Activated CD4-positive, alpha-beta T cell treated with anti-CD3 and anti-CD28 coated beads, Interleukin-2, amount 10 ng/mL, durations not matched to agents 24 days and 14 days (primary cell): Measurements from ENCODE around the gene PEX5L. TPM values are rescaled to one million over a fixed set of nuclear protein-coding genes. Genes with fewer than 3 reads are reported as not detected.
A peak's percentile ranks its signal among the peaks of the same experiment; 100 is the strongest.

Experiments used
- DNase-seq: peaks from one replicate; pipeline ENCODE4 v3.0.0; 2022
- H3K27ac Mint-ChIP-seq: one replicate; pipeline ENCODE4 v1.8.0; 2022; ENCODE audit warnings: mild to moderate bottlenecking, mixed read lengths
- H3K27me3 Mint-ChIP-seq: one replicate; pipeline ENCODE4 v1.8.0; 2022; ENCODE audit warnings: mixed read lengths
- H3K36me3 Mint-ChIP-seq: one replicate; pipeline ENCODE4 v1.8.0; 2022; ENCODE audit warnings: low read depth, mild to moderate bottlenecking, mixed read lengths
- H3K4me1 Mint-ChIP-seq: one replicate; pipeline ENCODE4 v1.8.0; 2021; ENCODE audit warnings: mixed read lengths
- H3K4me3 Mint-ChIP-seq: one replicate; pipeline ENCODE4 v1.8.0; 2022; ENCODE audit warnings: mild to moderate bottlenecking, moderate library complexity, mixed read lengths
- H3K9me3 Mint-ChIP-seq: one replicate; pipeline ENCODE4 v1.8.0; 2021; ENCODE audit warnings: mixed read lengths
- intact Hi-C: fragments of 100-400 bp; cut with micrococcal nuclease; formaldehyde crosslinking; loops from one replicate; pipeline ENCODE4 v1.15.1; 2023
- total RNA-seq: library from RNA; stranded (reverse); gene quantifications from 2 replicates; pipeline ENCODE4 v1.2.3, GENCODE V29; 2022

Gene PEX5L
- total RNA-seq, 1 donor from 2014 or later = 0.12 TPM

GRCh38 chr3:179991104-179991503 lies 45.6 kb downstream of the PEX5L start:
- no peak for DNase-seq
- Mint-ChIP-seq H3K27me3 (peaks cover 3% of the 10 kb centered on the region), H3K27ac (no peak overlapping the region), H3K36me3 (no peaks in the 10 kb centered on the region), H3K4me3 (no peak overlapping the region), H3K4me1 (no peaks in the 10 kb centered on the region), H3K9me3 (no peaks in the 10 kb centered on the region)
- intact Hi-C loops = no loop called here

GRCh38 chr3:179981646-179982045 lies 55.1 kb downstream of the PEX5L start:
- intact Hi-C loops = no loop called here
- H3K4me3 Mint-ChIP-seq = no peak overlapping the region
- H3K9me3 Mint-ChIP-seq = no peaks in the 10 kb centered on the region
- H3K36me3 Mint-ChIP-seq = no peaks in the 10 kb centered on the region
- H3K27me3 Mint-ChIP-seq = peaks cover 4% of the 10 kb centered on the region
- DNase-seq = no peak
- no peak overlapping the region for H3K27ac Mint-ChIP-seq
- H3K4me1 Mint-ChIP-seq = no peaks in the 10 kb centered on the region

- H3K27ac Mint-ChIP-seq = no peak overlapping the region
- H3K4me1 Mint-ChIP-seq = peaks cover 6% of the 10 kb centered on the region
- intact Hi-C loops = no loop called here
- H3K4me3 Mint-ChIP-seq = no peak overlapping the region
- H3K9me3 Mint-ChIP-seq = no peaks in the 10 kb centered on the region
- DNase-seq = no peak
- no peaks in the 10 kb centered on the region for H3K36me3 Mint-ChIP-seq
- peaks cover 4% of the 10 kb centered on the region for H3K27me3 Mint-ChIP-seq
These were observed 59.4 kb downstream of the PEX5L start for GRCh38 chr3:179977356-179977755.

GRCh38 chr3:179973931-179974361 lies 62.8 kb downstream of the PEX5L start:
- DNase-seq = peak; percentile 62
- Mint-ChIP-seq H3K4me1 (peaks cover 12% of the 10 kb centered on the region), H3K9me3 (no peaks in the 10 kb centered on the region), H3K36me3 (no peaks in the 10 kb centered on the region), H3K4me3 (no peak overlapping the region), H3K27ac (no peak overlapping the region), H3K27me3 (peaks cover 7% of the 10 kb centered on the region)
- intact Hi-C loops = no loop called here

- H3K36me3 Mint-ChIP-seq = no peaks in the 10 kb centered on the region
- intact Hi-C loops = no loop called here
- no peak for DNase-seq
- H3K4me1 Mint-ChIP-seq = peaks cover 12% of the 10 kb centered on the region
- H3K27ac Mint-ChIP-seq = no peak overlapping the region
- H3K27me3 Mint-ChIP-seq = peaks cover 7% of the 10 kb centered on the region
- H3K4me3 Mint-ChIP-seq = no peak overlapping the region
- no peaks in the 10 kb centered on the region for H3K9me3 Mint-ChIP-seq
These were observed 63.8 kb downstream of the PEX5L start for GRCh38 chr3:179972881-179973423.

- no peaks in the 10 kb centered on the region for H3K9me3 Mint-ChIP-seq
- H3K36me3 Mint-ChIP-seq = no peaks in the 10 kb centered on the region
These were observed 65.5 kb downstream of the PEX5L start for GRCh38 chr3:179971280-179971679.

GRCh38 chr3:179970746-179971145 lies 66.0 kb downstream of the PEX5L start:
- H3K27me3 Mint-ChIP-seq = peaks cover 4% of the 10 kb centered on the region
- no peak overlapping the region for H3K27ac Mint-ChIP-seq
- DNase-seq = no peak
- intact Hi-C loops = no loop called here
- peaks cover 12% of the 10 kb centered on the region for H3K4me1 Mint-ChIP-seq
- H3K9me3 Mint-ChIP-seq = no peaks in the 10 kb centered on the region
- H3K4me3 Mint-ChIP-seq = no peak overlapping the region
- H3K36me3 Mint-ChIP-seq = no peaks in the 10 kb centered on the region

More at GRCh38 chr3:179971280-179971679, 65.5 kb downstream of the PEX5L start:
- no peak overlapping the region for H3K4me3 Mint-ChIP-seq
- H3K27me3 Mint-ChIP-seq = peaks cover 4% of the 10 kb centered on the region
- H3K27ac Mint-ChIP-seq = no peak overlapping the region
- intact Hi-C loops = no loop called here
- H3K4me1 Mint-ChIP-seq = peaks cover 12% of the 10 kb centered on the region
- no peak for DNase-seq

- H3K36me3 Mint-ChIP-seq = no peaks in the 10 kb centered on the region
- peaks cover 12% of the 10 kb centered on the region for H3K4me1 Mint-ChIP-seq
- no peak overlapping the region for H3K27ac Mint-ChIP-seq
- H3K9me3 Mint-ChIP-seq = no peaks in the 10 kb centered on the region
- no peak overlapping the region for H3K4me3 Mint-ChIP-seq
- DNase-seq = no peak
- peaks cover 6% of the 10 kb centered on the region for H3K27me3 Mint-ChIP-seq
- intact Hi-C loops = no loop called here
These were observed 67.2 kb downstream of the PEX5L start for GRCh38 chr3:179969525-179969924.

GRCh38 chr3:179967622-179968021 lies 69.1 kb downstream of the PEX5L start:
- H3K4me3 Mint-ChIP-seq = no peak overlapping the region
- intact Hi-C loops = loop anchor here (1.0 kb wide), 1 partner anchor 11 kb away; no protein-coding TSS in a partner anchor
- no peaks in the 10 kb centered on the region for H3K9me3 Mint-ChIP-seq
- H3K27me3 Mint-ChIP-seq = peaks cover 7% of the 10 kb centered on the region
- no peaks in the 10 kb centered on the region for H3K36me3 Mint-ChIP-seq
- H3K27ac Mint-ChIP-seq = no peak overlapping the region
- no peak for DNase-seq
- H3K4me1 Mint-ChIP-seq = peaks cover 6% of the 10 kb centered on the region

- Mint-ChIP-seq H3K27ac (no peak overlapping the region), H3K9me3 (no peaks in the 10 kb centered on the region), H3K4me1 (peaks cover 9% of the 10 kb centered on the region), H3K27me3 (peaks cover 15% of the 10 kb centered on the region), H3K36me3 (no peaks in the 10 kb centered on the region), H3K4me3 (no peak overlapping the region)
- intact Hi-C loops = no loop called here
- DNase-seq = no peak
These were observed 71.8 kb downstream of the PEX5L start for GRCh38 chr3:179964890-179965289.

GRCh38 chr3:179962629-179963387 lies 73.9 kb downstream of the PEX5L start:
- Mint-ChIP-seq H3K27ac (no peak overlapping the region), H3K9me3 (no peaks in the 10 kb centered on the region), H3K27me3 (peaks cover 18% of the 10 kb centered on the region), H3K4me1 (peaks cover 5% of the 10 kb centered on the region), H3K36me3 (no peaks in the 10 kb centered on the region), H3K4me3 (no peak overlapping the region)
- no peak for DNase-seq
- intact Hi-C loops = no loop called here

- intact Hi-C loops = no loop called here
- H3K27me3 Mint-ChIP-seq = peaks cover 22% of the 10 kb centered on the region
- no peak overlapping the region for H3K4me3 Mint-ChIP-seq
- no peak for DNase-seq
- peaks cover 13% of the 10 kb centered on the region for H3K4me1 Mint-ChIP-seq
- H3K27ac Mint-ChIP-seq = no peak overlapping the region
- no peaks in the 10 kb centered on the region for H3K9me3 Mint-ChIP-seq
- H3K36me3 Mint-ChIP-seq = no peaks in the 10 kb centered on the region
These were observed 75.0 kb downstream of the PEX5L start for GRCh38 chr3:179961703-179962078.

GRCh38 chr3:179961071-179961702 lies 75.5 kb downstream of the PEX5L start:
- peaks cover 14% of the 10 kb centered on the region for H3K4me1 Mint-ChIP-seq
- H3K27me3 Mint-ChIP-seq = peaks cover 22% of the 10 kb centered on the region
- H3K27ac Mint-ChIP-seq = no peak overlapping the region
- no peaks in the 10 kb centered on the region for H3K36me3 Mint-ChIP-seq
- DNase-seq = no peak
- no peak overlapping the region for H3K4me3 Mint-ChIP-seq
- intact Hi-C loops = no loop called here
- no peaks in the 10 kb centered on the region for H3K9me3 Mint-ChIP-seq

- Mint-ChIP-seq H3K36me3 (no peaks in the 10 kb centered on the region), H3K27ac (no peak overlapping the region), H3K9me3 (no peaks in the 10 kb centered on the region), H3K27me3 (peaks cover 19% of the 10 kb centered on the region), H3K4me3 (no peak overlapping the region), H3K4me1 (peaks cover 17% of the 10 kb centered on the region)
- DNase-seq = no peak
- intact Hi-C loops = no loop called here
These were observed 78.0 kb downstream of the PEX5L start for GRCh38 chr3:179958759-179959158.
